Measurements from ENCODE around the gene CAMK2N1.
A peak's percentile ranks its signal among the peaks of the same experiment; 100 is the strongest.

CAMK2N1 gene

GRCh38 chr1:20477348-20478056 is 8.5 kb downstream of the CAMK2N1 start:
- no peak for DNase-seq

- no peak for DNase-seq
Measured at GRCh38 chr1:20476265-20477038, 9.6 kb downstream of the CAMK2N1 start.

- no peak for DNase-seq
Measured at GRCh38 chr1:20474996-20475395, 11.0 kb downstream of the CAMK2N1 start.

GRCh38 chr1:20474333-20474975 is 11.6 kb downstream of the CAMK2N1 start:
- DNase-seq = no peak

GRCh38 chr1:20473894-20474293 is 12.1 kb downstream of the CAMK2N1 start:
- no peak for DNase-seq

GRCh38 chr1:20472860-20473711 is 12.9 kb downstream of the CAMK2N1 start:
- DNase-seq = peak; percentile 59

- no peak for DNase-seq
Measured at GRCh38 chr1:20472121-20472520, 13.9 kb downstream of the CAMK2N1 start.

- peak; percentile 39 for DNase-seq
Measured at GRCh38 chr1:20470194-20470593, 15.8 kb downstream of the CAMK2N1 start.

- DNase-seq = no peak
Measured at GRCh38 chr1:20469406-20470076, 16.5 kb downstream of the CAMK2N1 start.

- DNase-seq = no peak
Measured at GRCh38 chr1:20466273-20466672, 19.7 kb downstream of the CAMK2N1 start.

GRCh38 chr1:20465187-20465586 is 20.8 kb downstream of the CAMK2N1 start:
- DNase-seq = no peak

- DNase-seq = no peak
Measured at GRCh38 chr1:20463502-20463901, 22.5 kb downstream of the CAMK2N1 start.

GRCh38 chr1:20462397-20462796 is 23.6 kb downstream of the CAMK2N1 start:
- no peak for DNase-seq

- no peak for DNase-seq
Measured at GRCh38 chr1:20458717-20459116, 27.3 kb downstream of the CAMK2N1 start.

- DNase-seq = no peak
Measured at GRCh38 chr1:20454004-20454403, 32.0 kb downstream of the CAMK2N1 start.

- DNase-seq = no peak
Measured at GRCh38 chr1:20449735-20450311, 36.2 kb downstream of the CAMK2N1 start.

GRCh38 chr1:20448671-20449071 is 37.3 kb downstream of the CAMK2N1 start:
- no peak for DNase-seq

GRCh38 chr1:20447794-20448193 is 38.2 kb downstream of the CAMK2N1 start:
- no peak for DNase-seq

GRCh38 chr1:20446796-20447195 is 39.2 kb downstream of the CAMK2N1 start:
- DNase-seq = no peak

GRCh38 chr1:20445956-20446355 is 40.1 kb downstream of the CAMK2N1 start:
- DNase-seq = no peak

- no peak for DNase-seq
Measured at GRCh38 chr1:20443703-20444586, 42.1 kb downstream of the CAMK2N1 start.

Measured in hematopoietic multipotent progenitor cell treated with erythropoietin and hydrocortisone succinate and interleukin-3 and kit ligand, for 4 days (in vitro differentiated cells).